GM12873 (cell line): Measurements from ENCODE around the gene RBFA.

Experiments
- TF ChIP-seq, protein P1 (sequence below): IDR thresholded peaks from 2 replicates; pipeline ENCODE4 v1.5.1; 2012; ENCODE audit warnings: low read depth, mild to moderate bottlenecking, moderate library complexity, low read length, control low read depth; ENCODE audit not compliant: insufficient read depth; ENCODE audit errors: missing control alignments

The RBFA gene

DNA sequence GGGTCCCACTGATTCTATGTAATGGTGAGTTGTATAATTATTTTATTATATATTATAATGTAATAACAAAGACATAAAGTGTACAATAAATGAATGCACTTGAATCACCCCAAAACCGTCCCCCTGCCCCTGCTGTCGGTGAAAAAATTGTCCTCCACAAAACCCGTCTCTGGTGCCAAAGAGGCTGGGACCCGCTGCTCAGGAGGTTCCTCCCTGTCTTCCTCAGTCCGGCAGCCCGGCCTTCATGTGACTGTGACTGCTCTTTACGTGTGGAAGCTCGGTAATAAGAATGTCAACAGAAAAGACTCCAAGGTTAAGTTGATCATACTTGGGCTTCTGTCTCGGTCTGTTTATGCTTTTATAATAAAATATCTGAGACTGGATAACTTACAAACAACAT is 42.1 kb downstream of the RBFA start:
- TF ChIP-seq, protein P1, sequence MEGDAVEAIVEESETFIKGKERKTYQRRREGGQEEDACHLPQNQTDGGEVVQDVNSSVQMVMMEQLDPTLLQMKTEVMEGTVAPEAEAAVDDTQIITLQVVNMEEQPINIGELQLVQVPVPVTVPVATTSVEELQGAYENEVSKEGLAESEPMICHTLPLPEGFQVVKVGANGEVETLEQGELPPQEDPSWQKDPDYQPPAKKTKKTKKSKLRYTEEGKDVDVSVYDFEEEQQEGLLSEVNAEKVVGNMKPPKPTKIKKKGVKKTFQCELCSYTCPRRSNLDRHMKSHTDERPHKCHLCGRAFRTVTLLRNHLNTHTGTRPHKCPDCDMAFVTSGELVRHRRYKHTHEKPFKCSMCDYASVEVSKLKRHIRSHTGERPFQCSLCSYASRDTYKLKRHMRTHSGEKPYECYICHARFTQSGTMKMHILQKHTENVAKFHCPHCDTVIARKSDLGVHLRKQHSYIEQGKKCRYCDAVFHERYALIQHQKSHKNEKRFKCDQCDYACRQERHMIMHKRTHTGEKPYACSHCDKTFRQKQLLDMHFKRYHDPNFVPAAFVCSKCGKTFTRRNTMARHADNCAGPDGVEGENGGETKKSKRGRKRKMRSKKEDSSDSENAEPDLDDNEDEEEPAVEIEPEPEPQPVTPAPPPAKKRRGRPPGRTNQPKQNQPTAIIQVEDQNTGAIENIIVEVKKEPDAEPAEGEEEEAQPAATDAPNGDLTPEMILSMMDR, result no peak

DNA sequence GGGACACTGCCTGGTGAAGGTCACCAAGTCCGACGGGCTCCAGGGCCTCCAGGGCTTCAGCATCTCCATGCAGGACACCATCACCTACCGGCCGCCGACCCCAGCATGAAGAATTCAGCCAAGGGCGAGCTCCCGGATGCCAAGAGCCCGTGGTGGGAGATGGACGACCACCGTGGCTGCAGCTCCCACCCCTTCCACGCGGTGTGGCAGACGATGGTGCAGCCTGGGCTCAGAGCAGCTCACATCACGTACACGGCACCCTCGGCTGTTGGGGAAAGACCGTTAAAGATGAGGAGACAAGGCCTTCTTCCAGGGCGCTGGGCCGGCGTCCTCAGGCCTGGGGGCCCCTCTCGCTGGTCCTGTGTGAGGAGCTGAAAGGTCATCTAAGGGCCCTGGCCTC is 43.6 kb downstream of the RBFA start:
- TF ChIP-seq, protein P1, result no peak
